Measurements from ENCODE around the gene IFI30. TPM values are rescaled to one million over a fixed set of nuclear protein-coding genes. Genes with fewer than 3 reads are reported as not detected.

Gene IFI30
- total and polyA plus RNA-seq, 2 donors (not counting 3 experiments of a cell fraction or from before 2014, with no cell fraction given) = 1.1 to 1.6 TPM

- BruUV-seq (replicated peaks) = no TSS peak
- Histone ChIP-seq H3K9ac (replicated peaks; ENCODE audit: extremely low read depth, insufficient read depth, low read length) (peak within 1 kb of the TSS; percentile 72), H3K4me3 (replicated peaks in 1 of 3; ENCODE audit: insufficient read depth in 1 of 3, low read depth in 1 of 3, low read length in 3 of 3) (peak within 1 kb of the TSS; percentile 78 to 85 (median 82)), H3K36me3 (ENCODE audit: control insufficient read depth in 2 of 2, extremely low read depth in 1 of 2, insufficient read depth in 2 of 2, low read length in 2 of 2) (peaks cover 0 to 6% of the 10 kb centered on the region in 2 experiments), H3K27me3 (ENCODE audit: control insufficient read depth in 2 of 2, insufficient read depth in 2 of 2, low read length in 2 of 2) (no peaks in the 10 kb centered on the region), H3K4me2 (ENCODE audit: insufficient read depth, low read length) (peak within 1 kb of the TSS; percentile 81), H3K4me1 (ENCODE audit: control insufficient read depth, extremely low read depth, insufficient read depth, low read length) (peaks cover 14% of the 10 kb centered on the region), H3K9me3 (replicated peaks; ENCODE audit: control insufficient read depth, insufficient read depth, low read length) (no peaks in the 10 kb centered on the region), H3K79me2 (ENCODE audit: control insufficient read depth, insufficient read depth, low read length) (no peaks in the 10 kb centered on the region), H3K27ac (ENCODE audit: insufficient read depth, low read depth, low read length) (peak within 1 kb of the TSS; percentile 56), H3K9me1 (replicated peaks; ENCODE audit: control insufficient read depth, extremely low read depth, insufficient read depth, low read length) (no peaks in the 10 kb centered on the region), H2AFZ (ENCODE audit: low read depth, low read length) (peak within 1 kb of the TSS; percentile 82), H4K20me1 (replicated peaks; ENCODE audit: control insufficient read depth, extremely low read depth, insufficient read depth, low read length) (no peaks in the 10 kb centered on the region)
- dilution Hi-C loops (cut with MboI; ENCODE audit: extremely low pct_ligation_motif_present, low sequenced_read_pairs) = no loop called here
- FAIRE-seq = peak; percentile 100
- TF ChIP-seq EZH2 (IDR thresholded peaks at IDR 0.05; ENCODE audit: borderline replicate concordance, low read depth, low read length, severe bottlenecking) = peak; percentile 94
- TF ChIP-seq, protein P1, sequence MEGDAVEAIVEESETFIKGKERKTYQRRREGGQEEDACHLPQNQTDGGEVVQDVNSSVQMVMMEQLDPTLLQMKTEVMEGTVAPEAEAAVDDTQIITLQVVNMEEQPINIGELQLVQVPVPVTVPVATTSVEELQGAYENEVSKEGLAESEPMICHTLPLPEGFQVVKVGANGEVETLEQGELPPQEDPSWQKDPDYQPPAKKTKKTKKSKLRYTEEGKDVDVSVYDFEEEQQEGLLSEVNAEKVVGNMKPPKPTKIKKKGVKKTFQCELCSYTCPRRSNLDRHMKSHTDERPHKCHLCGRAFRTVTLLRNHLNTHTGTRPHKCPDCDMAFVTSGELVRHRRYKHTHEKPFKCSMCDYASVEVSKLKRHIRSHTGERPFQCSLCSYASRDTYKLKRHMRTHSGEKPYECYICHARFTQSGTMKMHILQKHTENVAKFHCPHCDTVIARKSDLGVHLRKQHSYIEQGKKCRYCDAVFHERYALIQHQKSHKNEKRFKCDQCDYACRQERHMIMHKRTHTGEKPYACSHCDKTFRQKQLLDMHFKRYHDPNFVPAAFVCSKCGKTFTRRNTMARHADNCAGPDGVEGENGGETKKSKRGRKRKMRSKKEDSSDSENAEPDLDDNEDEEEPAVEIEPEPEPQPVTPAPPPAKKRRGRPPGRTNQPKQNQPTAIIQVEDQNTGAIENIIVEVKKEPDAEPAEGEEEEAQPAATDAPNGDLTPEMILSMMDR (IDR thresholded peaks at IDR 0.05; ENCODE audit: extremely low read depth in 1 of 2, insufficient read depth in 1 of 2, low read depth in 1 of 2, low read length in 2 of 2) = no peak
- peak; percentile 66 for TF ChIP-seq POLR2A (IDR thresholded peaks at IDR 0.05; ENCODE audit: low read depth, low read length)
- no peak for TF ChIP-seq JUN (IDR thresholded peaks at IDR 0.05; ENCODE audit: borderline replicate concordance, insufficient read depth, insufficient read length, low read depth)
- TF ChIP-seq POLR2AphosphoS5 (IDR thresholded peaks at IDR 0.05; ENCODE audit: insufficient read depth, low read depth, low read length) = peak; percentile 73
- intact Hi-C loops (cut with micrococcal nuclease) = loop anchor here (1.0 to 2.0 kb wide), 6 partner anchors 11 to 224 kb away; partner anchors contain the start of genes LSM4, PIK3R2 and RAB3A
- peak; percentile 100 for DNase-seq (ENCODE audit: low read depth, low spot score)
- POLR2A ChIA-PET = interaction anchor here (0.5 to 0.6 kb wide), 2 partner anchors 89 to 100 kb away, joined by 3 to 5 read pairs; partner anchors contain the start of gene JUND
- CTCF ChIA-PET = interaction anchor here (0.6 to 4.0 kb wide), 19 partner anchors 11 to 223 kb away, joined by 3 to 100 read pairs (median 7); partner anchors contain the start of gene RAB3A
Measured at GRCh38 chr19:18192673-18193387, 19.2 kb downstream of the IFI30 start, which contains the start of gene MPV17L2. MPV17L2 (plus strand) TSS chr19:18193218; CDS start chr19:18193282, 64 bp downstream.

Data from endothelial cell of umbilical vein (primary cell).